SIG-M5 treated with dmso at 0.1 percent for 504 hours (cell line): ENCODE measurements around the gene DGKG.
A peak's percentile ranks its signal among the peaks of the same experiment; 100 is the strongest.

ENCODE experiments used
- DNase-seq: peaks from one replicate; lab custom pipeline; 2025; ENCODE audit not compliant: unreplicated experiment; lab: John Stamatoyannopoulos, UW

DGKG gene

DNA sequence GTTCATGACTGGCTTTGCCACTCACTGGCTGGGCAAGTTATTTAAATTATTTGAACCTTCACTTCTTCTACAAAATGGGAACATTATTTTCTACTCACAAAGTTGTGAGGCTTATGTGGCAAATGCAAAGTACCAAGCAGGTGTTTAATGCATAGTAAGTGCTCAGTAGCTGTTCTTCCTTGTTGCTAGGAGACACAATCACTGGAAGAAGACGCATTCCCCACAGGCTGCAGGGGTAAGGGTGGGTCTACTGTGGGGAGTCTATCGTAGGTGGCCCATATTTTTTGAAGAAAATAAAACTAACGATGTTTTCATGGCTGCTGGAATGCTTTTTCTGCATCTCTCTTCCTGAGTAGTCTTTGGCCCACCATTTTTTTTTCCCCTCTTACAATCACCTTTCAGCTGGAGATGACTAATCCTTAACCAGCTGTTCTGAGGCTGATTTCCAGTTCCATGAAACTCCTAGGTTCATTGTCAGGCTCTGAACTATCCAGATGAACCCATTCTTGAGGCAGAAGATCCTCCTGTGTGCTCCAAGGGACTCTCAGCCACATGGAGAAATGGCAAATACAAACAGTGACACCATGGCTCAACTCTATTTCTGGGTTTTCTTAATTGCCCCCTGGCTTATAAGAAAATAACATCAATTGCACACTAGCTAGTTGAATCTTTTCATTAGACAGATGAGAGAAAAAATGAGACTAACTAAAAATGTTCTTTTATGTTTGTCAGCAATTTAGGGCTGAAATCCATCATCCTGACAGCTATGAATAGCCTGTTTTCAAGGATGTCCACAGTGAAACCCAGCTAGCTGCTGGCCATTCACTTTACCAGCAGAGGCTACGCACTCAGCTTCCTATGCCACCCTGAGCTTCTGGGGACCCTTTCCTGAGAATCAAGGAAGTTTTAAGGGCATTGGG is 144.9 kb downstream of the DGKG start:
- DNase-seq = no peak

DNA sequence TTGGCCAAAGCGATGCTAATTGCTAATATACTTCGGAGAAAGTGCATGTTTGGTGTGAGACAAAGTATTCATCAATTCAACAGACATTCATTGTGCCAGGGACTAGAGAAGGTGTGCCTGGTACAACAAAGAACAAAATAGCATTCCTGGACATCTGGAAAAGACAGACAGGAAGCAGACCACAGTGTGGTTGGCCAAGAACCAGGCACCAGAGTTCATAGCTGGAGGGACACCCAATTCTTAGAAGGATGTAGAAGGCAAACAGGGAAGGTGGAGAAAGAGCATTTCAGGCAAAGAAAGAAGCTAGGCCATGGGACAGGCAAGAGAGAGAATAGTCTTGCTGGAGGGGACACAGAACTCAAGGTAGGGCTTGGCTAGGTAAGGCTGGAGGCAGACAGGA is 147.4 kb downstream of the DGKG start:
- DNase-seq = no peak

DNA sequence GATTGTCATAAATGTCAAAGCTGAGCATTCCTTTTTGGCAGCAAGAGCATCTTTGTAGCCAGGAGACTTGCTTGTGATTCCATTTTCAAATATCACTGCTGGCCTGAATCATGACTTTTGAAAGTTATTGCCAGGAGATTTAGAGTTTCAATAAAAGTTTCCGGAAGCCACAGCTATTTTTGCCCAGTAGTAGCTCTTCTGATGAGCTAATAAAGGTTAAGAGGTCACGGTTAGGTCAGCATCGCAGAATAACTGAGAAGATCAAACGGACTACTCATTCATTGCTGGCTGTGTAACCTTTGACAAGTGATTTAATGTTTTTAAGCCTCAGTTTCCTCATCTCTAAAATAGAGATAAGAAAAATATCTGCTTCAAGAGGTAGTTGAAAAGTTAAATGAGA is 148.1 kb downstream of the DGKG start:
- DNase-seq = no peak

DNA sequence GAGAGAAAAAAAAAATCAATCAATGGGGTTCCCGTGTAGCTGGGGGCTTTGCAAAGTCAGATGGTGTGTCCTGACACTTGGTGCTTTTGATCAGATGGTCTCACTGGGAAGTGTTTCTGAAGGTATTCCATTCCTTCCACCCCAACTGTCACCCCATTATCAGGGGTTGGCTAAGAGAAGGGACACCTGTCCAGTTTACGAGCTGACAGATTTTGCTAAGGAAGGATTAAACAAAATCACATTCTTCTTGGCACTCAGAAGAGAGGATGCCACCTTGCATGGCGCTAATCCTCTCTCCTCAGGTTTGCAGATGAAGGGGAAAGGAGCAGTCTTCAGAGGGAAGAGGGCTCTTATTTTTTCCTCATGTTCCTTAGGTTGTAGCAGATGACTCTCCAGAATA is 149.4 kb downstream of the DGKG start:
- no peak for DNase-seq

DNA sequence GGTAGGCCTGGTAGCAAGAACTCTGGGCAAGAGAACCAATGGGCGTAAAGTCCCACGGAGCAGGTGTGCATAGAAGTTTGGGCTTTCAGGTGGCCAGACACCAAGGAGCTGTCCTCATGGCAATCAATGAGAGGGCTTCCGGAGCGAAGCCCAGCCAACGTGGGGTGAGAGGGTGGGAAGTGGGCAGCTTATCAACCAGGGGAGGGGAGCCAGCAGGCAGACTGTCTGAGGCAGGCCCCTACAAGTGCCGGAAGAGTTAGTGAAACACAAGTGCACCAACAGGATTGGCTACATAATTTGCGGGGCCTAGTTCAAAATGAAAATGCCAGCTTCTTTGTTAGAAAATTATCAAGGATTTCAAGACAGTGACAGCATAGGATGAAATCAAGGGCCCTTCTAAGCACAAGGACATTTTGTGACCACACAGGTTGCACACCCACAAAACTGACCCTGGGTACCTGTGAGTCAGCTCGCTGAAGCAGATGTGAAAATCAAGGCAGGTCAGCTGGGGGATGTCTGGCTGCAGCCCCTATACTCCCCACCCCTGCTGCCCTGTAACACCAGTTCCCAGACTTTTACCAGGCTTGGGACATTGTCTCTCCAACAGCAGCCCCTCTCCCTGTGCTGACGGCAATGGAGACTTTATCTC is 151.1 kb downstream of the DGKG start:
- DNase-seq = no peak

DNA sequence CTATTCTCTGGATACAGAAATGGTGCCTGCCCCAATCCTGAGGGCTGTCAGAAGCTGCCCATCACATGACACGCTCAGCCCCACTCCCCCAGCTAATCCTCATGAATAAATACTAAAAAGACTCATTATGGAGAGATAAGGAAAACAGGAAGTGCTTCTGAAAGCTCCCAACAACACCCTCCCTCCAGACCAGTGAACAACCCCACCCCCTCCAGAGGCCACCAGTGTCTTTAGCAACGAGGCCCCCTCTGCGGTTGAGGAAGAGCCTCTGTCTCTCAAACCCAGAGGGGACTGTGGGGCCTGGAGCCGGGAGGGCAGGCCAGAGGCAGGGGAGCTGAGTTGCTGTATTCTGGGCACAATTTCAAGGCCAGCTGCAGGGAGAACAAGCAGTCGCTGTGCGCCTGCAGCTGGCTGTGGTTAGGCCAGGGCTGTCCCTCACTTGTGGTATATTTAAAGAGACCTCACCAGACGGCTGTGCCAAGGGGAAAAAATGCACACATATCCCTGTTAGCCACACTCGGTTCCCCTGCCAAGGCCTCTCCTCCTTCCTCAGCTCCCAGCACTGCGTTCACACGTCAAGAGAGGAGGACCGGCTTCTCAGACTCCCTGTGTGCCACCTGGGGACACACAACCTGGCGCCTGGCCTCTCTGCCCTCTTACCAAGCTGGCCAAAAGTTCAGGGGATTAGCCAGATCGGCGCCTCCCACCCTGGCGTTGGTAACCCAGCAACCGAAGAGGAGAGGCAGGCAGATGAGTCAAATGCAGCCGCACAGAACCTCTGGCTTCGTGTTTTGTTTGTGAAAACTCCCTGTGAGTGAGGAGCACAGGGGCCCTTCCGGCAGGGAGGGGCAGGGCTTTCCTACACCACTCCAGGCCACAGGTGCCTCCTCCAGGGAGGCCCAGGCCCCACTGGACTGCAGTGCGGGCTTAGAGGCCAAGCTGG is 152.0 kb downstream of the DGKG start:
- DNase-seq = peak; percentile 95

DNA sequence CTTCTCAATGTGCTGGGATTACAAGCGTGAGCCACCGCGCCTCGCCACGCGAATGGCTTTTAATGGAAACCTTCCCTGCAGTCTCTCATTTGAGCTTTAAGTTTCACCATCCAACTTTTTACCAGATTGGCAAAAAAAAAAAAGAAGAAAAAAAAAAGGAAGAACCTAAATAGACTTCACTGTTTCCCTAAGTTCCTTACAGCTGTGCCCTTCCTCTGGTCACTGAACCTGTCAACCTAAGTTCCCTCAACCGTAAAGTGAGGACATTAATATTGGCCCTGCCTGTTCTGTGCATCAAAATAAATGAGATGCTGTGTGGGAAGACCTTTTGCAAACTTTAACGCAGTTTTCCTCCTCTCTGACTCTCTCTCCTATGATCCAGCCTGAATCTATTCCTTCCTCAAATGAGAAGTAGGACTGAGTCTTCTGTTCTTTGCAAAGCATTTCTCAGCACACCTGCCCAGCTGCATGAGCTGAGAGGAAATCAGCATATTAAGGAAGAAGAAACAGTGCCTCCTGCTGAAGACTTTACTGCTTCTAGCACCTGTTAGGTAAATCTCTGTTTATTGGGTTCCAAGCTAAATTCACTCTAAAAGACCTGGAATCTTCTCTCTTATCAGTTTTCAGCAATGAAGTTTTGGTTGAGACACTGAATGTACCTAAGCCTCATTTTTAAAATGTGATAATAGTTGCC is 153.6 kb downstream of the DGKG start:
- DNase-seq = peak; percentile 57

DNA sequence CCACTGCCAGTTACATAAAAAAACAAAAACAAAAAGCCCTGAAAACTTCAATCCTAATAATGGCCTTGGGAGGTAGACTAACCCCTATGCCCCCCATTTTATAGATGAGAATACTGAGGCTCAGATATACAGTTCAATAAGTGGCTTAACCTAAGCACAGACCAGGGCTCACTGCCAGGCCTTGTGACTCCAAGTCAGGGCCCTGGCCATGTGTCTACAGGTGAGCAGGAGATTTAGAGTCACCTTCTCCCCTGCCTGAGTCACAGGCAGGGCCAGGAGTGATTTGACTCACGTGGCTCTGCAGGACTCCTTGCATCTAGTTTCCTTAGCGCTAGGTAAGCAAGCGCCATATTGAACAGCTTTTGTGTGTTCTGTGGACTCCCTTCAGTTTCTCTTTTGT is 154.5 kb downstream of the DGKG start:
- no peak for DNase-seq

DNA sequence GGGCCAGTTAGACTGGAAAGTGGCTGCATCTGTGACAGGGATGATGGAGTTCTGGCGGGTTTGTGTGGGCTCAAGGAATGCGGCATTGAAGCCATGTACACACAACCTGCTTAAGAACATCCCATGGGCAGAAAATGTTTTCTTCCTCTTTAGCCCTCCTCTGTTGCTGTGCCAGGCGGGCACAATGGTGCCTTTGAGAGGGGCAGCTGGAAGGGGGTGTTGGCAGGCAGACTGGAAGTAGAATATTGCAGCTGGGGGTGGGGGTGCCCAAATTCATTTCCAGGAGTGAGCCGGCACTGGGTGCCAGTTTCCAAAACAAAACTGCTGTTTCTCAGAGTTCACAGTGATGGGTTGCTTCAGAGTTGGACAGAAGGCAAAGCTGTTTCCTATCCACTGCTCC is 161.3 kb downstream of the DGKG start:
- DNase-seq = no peak

DNA sequence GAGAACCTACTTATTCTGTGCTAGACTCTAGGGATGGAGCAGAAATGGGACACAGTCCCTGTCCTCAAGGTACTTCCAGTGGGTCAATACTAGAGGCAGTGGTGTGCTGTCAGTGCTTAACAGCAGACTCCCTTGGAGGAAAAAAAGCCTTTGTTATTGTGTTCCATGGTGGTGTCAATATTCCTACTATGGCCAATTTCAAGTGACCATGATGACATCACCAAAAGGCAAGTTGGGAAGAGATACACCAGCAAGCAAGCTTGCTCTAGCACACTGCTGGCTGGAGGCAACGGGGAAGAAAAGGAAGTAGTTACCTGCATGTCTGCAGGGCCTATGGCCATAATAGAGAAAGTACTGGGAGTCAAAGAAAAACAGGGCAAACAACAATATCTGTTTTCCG is 163.6 kb downstream of the DGKG start:
- no peak for DNase-seq

DNA sequence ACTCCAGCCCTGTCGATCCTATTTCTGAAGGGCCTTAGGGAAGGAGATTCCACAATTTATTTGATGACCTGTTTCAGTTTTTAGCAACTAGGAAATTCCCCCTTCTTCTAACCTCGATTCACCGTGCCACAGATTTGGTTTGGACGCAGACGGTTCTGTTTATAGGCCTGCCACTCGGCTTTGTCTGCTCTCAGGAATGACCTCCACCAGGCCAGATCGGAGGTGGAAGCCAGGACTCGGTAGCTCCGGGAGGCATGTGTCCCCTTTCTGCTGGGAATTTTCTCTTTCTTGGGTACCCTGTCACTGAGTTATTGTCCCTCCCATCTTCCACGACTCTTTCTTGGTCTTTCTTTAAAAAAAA is 167.6 kb downstream of the DGKG start:
- DNase-seq = no peak

DNA sequence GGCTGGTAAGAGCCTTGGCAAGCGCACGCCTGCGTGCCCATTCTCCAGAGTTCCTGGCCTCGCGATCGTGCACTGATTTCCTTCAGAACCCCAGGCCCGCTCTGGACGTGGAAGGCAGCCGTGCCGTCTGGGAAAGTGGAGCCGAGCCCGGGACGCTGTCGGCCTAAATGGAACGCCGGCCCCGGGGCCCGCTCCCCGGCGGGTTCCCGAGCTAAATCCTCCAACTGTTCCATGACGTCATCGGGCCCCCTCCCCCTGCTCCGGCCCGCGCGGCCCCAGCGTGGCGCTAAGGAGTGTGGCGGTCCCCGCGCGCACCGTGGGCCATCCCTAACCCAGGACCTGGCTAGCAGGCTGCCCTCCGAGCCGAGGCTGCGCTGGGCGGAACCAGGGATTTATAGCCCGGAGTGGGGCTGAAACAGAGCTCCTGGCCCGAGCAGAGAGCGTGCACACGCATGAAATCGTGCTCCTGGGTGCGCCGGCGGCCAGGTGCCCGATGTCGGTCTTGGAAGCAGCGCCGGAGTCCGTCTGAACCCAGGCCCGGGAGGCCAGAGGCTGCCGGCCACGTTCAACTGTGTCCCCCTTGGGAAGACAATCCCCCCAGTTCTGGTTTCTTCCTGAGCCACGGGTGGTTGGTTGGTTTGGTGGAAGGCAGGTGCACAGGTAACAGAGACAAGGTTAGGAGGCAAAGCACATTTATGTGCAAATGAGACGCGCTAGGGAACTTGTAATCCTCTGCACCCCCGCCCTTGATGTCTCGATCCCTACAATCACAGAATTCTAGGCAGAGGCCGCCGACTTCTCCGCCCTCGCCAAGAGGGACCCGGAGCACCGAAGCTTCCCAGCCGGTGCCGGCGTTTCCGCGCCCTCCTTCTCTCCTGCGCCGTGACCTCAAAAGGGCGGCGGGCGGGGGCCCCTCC is 168.2 kb downstream of the DGKG start:
- DNase-seq = no peak

DNA sequence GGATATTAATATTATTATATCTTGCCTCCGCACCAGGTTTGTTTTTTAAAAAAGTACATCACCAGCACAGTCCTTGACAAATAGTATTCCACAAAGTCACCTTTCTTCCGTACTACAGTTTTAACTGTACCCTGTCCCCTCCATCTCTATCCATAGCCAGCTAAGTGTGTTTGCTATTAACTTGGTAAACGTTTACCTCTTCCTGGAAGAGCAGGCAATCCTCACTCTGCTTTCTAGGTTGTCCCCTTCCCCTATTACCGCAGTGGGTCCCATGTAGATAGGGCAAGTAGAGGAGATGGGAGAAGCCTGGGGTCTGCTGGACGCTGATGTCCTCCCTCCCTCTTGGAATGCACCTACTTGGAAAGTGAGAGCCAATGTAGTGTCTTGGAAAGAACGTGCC is 169.2 kb downstream of the DGKG start:
- no peak for DNase-seq

DNA sequence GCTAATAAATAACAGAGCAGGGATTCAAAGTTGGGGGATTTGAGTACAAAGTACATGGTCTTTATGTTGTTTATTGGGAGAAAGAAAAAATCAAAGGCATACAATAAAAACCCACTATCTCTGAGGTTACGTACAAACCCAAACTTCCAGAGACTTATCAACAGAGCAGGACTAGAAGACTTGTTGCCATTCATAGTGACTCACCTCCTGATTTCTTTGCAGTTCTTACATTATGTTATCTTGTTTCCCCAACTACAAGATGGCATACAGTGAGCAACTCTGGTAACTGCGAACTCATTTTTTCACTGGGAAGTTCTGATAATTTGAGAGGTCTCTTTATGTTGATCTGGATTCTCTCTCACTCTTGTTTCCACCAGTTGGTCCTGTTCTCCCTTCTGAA is 172.5 kb downstream of the DGKG start:
- no peak for DNase-seq

DNA sequence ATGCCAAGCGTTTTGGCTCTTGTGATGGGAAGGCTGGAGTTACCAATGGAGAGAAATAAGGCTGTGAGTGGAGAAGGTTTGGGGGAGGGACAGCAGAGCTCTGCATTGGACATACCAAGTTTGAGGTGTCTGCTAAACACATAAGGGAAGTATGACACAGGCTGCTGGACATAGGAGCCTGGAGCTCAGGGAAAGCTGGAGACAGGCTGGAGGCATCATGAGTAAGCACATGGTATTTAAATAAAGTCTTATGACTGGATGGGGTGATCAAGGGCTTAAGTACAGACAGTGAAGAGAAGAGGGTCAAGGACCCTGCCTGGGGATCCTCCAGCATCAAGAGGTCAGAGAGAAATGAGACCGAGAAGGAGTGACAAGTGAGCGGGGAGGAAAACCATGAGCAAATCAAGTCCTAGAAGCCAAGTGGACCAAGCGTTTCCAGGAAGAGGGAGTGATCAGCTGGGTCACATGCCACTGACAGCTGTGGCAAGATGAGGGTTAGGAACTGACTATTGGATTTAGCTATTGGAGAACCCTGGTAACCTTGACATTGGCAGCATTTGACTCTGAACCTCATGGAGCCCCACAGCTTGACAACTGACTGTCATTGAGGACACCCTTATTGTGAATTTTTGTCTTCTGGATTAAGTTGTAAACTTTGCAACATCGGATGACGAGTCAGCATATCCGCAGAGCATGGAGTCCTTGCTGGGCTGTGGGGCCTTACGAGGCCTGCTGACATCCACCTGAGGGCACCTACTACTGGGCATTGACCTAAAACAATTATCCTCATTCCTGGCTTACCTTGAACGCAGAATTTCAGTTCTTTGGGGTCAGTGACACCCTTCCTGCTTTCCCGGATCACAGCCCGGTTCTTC is 174.4 kb downstream of the DGKG start:
- no peak for DNase-seq

DNA sequence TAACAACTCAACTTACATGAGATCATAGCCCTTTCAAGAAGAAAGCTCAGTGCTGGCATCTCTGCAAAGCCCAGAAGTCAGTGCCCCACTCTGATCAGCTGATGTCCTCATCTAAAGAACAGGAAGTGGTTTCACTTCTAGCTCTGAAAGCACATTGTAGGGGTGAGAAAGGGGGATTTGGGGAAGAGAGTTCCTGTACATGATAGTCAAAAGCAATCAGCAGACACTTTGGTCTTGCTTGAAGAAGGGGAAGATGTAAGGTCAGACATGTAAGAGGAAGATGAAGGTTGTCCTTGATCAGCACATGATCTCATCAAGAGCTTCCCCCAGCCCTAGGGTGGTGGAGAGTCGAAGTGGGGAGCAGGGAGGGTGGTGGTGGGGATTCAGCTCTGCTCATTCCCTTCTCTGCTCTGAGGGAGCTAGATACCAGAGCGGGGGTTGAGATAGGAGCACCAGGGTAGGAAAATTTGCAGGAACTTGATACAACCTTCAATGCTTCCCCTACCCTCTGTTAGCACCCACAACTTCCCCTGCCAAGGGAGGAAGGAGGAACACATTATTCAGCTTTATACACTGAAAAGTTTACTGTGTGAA is 176.7 kb downstream of the DGKG start:
- DNase-seq = peak; percentile 91

DNA sequence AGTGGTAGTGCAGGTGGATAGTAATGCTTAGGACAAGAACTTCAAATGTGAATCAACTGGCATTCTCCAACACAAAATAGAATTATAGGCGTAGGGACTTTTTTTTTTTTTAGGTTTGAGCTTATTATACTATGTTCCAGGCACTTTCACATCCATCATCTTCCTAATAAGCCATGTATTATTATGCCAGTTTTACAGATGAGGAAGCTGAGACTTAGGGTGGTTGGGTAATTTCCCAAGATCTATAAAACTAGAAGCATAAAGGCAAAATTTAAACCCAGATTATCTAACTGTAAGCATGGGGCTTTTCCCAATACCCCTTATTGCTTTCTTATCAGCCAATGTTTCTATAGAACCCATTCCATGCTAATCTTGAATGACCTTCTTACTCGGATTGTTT is 178.0 kb downstream of the DGKG start:
- DNase-seq = no peak

DNA sequence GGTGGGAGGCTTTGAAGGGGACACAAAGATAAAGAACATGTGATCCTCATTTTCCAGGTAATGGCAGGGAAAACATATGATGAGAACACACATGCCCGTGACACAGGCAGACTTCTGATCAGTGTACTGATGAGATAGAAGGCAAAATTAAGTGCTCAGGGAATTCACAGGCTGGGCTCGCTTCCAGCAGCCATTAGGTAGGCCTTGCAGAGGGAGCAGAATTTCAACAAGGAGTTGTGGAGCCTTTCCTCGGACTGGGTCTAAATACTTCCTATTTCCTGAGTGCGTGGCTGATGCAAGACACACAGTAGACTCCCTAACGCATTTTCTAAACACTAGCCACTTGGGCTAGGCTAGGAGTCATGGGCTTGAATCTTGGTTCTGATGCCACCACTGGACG is 179.2 kb downstream of the DGKG start:
- DNase-seq = no peak

DNA sequence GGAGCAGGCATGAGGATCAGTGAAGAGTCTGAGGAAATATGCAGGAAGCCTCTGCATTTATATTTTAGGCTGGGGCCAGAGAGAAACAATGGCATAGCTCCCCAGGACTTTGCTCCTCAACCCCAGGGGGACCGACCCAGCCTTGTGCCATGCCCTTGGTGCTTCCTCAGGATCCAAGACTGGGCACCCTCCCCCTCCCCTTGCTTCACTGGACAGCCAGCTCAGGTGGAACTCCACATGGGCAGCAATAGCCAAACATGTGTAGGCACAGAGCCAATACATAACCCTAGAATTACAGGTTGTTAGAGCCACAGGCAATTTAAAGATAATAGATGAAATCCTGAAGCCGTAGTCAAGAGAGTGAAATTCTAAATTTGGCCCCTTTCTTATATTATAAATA is 180.1 kb downstream of the DGKG start:
- no peak for DNase-seq
